ENCODE data around the gene ZFAND2B.
"Not testable (repeated sequence)": the region's sequence is repeated elsewhere in the genome, so short reads cannot be mapped to it uniquely, and the experiment has no call there.

ZFAND2B gene

GRCh38 chr2:219253753-219254589, 47.4 kb downstream of the ZFAND2B start, which contains the start of gene TUBA4A:
TUBA4A (minus strand) TSS chr2:219253918; CDS start chr2:219253858, 60 bp downstream.
- peak; percentile 75 for DNase-seq

DNA sequence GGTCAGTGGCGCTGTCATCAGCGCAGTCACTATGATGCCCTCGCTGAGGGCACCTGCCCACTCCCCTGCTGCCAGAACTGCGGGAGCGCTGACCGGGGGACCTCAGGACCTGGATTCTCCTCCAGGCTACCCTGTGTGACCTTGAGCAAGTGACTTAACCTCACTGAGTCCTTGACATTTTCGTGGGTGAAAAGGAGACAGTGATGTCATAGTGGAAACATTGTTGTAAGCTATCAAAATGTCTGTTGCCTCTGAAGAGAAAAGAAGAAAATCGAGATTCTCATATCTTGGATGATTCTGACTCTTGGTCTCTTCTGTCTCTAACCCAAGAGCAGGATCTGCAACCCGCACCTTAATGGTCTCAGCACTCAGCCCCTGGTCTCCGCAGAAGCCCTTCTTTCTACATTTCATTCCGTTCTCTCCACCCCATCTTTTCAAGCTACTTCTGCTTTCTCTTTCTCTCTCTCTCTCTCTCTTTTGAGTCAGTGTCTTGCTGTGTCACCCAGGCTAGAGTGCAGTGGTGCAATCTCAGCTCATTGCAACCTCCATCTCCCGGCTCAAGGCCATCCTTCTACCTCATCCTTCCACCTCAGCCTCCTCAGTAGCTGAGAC, 48.1 kb downstream of the ZFAND2B start:
- DNase-seq: no peak

DNA sequence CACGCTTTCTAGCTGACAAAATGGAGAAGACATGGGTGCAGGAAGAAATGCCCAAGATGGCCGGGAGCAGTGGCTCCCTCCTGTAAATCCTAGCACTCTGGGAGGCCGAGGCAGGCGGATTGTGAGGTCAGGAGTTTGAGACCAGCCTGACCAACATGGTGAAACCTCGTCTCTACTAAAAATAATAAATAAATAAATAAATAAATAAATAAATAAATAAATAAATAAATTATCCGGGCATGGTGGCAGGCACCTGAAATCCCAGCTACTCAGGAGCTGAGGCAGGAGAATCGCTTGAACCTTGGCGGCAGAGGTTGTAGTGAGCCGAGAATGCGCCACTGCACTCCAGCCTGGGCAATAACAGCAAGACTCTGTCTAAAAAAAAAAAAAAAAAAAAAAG, 52.4 kb downstream of the ZFAND2B start:
- not testable (repeated sequence) for DNase-seq
